ENCODE measurements around the gene M1AP.
A peak's percentile ranks its signal among the peaks of the same experiment; 100 is the strongest.

Gene M1AP

DNA sequence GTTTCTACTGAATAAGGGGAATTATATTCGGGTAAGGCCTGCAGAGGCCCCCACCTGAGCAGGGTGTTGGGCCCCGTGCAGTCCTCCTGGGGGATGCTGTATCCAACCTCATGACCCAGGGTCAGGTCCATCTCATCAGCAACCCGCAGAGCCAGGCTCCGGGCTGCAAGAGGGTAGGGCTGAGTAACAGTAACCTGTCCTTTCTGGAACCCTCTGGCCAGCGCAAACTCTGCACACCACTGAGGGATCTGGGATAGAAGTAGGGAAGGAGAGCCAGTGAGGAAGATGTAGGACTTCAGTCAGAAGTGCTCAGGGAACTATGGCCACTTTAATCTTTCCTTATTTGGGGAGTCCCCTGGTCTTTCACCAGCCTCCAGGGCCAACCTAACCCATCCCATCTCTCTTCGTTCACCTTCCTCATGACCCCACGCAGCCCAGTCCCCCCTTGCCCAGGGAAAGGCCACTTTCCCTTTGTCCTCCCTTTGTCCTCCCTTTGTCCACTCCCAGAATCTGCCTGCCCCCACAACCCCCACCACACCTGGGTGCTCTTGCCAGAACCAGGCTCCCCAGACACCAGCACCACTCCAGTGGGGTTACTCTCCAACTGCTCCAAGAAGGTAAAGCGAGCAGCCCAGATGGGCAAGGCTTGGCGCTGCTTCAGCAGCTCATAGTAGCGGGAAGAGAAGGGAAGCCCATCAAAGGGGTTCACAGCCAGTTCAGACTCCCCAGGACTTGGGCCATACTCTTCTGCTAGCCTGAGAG lies 123.0 kb downstream of the M1AP start:
- DNase-seq (ENCODE audit: low read depth in 2 of 2): no peak

DNA sequence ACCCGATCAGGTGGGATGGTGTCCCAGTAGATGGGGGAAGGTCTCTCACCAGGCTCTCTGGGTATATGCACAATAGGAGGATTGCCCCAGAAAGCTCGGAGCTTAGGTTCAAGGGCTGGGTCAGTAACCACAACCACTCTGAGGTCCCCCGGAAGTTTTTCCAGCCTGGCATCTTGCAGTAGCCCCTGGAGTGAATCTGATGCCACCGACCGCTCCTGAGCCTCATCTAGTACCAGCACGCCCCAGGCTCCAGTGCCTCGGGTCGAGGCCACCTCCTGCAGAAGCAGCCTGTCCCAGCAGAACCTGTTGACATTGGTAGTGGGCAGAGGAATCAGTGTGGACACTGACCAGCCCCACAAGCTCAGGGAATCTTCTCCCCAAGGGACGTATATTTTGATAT lies 124.1 kb downstream of the M1AP start:
- no peak for DNase-seq (ENCODE audit: low read depth in 2 of 2)

DNA sequence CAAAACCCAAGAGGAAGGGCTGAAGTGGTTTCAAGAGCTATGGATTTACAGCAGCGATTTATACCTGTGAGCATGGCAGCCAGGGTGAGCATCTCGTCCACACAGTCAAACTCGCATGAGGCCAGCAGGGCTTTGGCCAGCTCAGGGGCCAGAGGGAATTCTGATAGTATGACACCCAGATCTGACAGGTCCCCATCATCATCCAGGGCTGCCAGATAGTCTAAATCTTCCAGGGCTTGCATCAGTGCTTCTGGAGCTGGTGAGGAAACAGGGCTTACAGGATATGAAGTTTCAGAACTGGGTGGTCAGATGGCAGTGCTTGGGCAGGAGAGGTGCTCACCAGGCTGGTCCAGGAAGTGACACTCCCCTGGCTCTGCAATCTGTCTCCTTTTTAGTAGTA lies 125.6 kb downstream of the M1AP start:
- no peak for DNase-seq (ENCODE audit: low read depth in 2 of 2)

DNA sequence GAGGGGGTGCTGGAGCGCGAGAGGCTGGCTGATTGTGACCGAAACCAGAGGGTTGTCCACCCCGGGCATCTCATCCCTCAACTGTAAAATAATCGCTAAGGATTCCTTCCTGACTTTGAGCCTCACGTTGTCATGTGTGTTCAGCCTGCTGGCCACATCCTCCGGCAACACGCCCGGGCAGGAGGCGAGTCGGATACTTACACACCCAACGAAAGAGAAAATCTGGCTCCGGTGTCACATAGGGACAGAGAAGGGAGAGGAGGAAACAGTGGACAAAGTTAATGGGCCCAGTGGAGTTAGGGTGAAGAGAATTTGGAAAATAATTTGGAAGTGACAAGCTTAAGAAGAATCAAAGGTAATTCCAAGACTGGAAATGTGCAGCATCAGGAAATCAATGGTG lies 131.5 kb downstream of the M1AP start:
- DNase-seq (ENCODE audit: low read depth in 2 of 2): no peak

GRCh38 chr2:74515981-74516633 lies 132.0 kb downstream of the M1AP start:
- peak; percentile 46 to 70 for DNase-seq (ENCODE audit: low read depth in 2 of 2)

GRCh38 chr2:74515271-74515980 lies 132.7 kb downstream of the M1AP start:
- no peak for DNase-seq (ENCODE audit: low read depth in 2 of 2)

DNA sequence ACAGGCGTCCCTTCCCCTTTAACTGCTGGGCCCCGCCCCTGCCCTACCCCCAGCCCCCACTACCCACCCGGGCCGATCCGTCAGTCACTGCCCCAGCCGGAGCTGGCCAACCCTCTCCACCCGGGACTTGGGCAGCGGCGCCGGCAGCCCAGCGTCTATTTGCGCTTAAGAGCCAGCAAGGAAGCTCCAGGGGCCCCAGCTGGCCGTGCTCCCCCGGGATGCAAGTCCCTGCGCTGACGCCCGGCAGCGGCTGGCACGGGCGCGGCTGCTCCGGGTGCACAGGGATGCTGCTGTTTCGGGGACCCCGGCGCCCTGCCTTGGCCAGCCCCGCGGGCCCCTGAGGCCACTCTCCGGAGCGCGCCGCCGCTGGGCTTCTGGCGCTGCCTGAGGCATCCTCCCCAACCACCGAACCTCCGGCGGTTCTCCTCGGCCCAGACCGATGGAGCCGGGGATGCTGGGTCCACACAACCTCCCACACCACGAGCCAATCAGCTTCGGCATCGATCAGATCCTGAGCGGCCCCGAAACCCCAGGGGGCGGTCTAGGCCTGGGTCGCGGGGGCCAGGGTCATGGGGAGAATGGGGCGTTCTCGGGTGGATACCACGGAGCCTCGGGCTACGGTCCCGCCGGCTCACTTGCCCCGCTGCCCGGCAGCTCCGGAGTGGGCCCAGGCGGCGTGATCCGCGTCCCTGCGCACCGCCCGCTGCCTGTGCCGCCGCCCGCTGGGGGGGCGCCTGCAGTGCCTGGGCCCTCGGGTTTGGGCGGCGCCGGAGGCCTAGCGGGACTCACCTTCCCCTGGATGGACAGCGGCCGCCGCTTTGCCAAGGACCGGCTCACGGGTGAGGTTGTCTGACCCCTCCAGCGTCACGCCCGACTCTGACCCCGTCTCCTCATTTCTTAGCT lies 133.5 kb downstream of the M1AP start, which contains the start of gene TLX2:
TLX2 (plus strand) TSS at position 83 of the 903 bp plus-strand sequence; CDS start at position 440, 357 bp downstream.
- DNase-seq (ENCODE audit: low read depth in 2 of 2): no peak

GRCh38 chr2:74513605-74514367 lies 134.3 kb downstream of the M1AP start:
- no peak for DNase-seq (ENCODE audit: low read depth in 2 of 2)

GRCh38 chr2:74512744-74513604 lies 135.2 kb downstream of the M1AP start:
- no peak for DNase-seq (ENCODE audit: low read depth in 2 of 2)

DNA sequence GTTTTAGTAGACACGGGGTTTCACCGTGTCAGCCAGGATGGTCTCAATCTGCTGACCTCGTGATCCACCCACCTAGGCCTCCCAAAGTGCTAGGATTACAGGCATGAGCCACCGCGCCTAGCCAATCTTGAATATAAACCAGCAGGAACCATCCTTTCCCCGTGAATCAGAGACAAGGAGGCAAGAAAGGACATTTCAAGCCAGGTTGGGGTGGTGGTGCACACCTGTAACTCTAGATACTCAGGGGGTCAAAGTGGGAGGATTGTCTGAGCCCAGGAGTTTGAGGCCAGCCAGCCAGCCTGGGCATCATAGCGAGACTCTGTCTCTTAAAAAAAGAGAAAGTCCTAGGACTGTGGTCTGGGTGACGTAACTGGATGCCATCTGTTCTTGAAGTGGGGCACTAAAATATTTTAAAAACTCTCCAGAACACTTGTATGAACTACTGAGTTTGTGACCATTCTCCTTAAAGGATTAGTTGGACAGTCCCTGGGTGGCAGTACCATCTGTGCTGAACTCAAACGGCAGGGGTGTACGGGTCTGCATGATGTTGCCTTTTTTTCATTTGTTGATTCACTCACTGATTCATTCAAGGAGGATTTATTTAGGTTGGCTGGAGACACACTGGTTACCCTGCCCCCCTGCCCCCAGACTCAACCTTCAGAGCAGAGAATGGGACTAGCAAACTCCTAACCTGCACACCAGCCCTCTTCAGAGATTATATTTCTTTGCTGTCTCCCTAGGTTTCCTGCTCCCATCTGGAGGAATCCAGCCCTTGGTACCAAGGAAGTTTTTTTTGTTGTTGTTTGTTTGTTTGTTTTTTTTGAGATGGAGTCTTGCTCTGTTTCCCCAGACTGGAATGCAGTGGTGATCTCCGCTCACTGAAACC lies 136.8 kb downstream of the M1AP start:
- no peak for DNase-seq (ENCODE audit: low read depth in 2 of 2)

DNA sequence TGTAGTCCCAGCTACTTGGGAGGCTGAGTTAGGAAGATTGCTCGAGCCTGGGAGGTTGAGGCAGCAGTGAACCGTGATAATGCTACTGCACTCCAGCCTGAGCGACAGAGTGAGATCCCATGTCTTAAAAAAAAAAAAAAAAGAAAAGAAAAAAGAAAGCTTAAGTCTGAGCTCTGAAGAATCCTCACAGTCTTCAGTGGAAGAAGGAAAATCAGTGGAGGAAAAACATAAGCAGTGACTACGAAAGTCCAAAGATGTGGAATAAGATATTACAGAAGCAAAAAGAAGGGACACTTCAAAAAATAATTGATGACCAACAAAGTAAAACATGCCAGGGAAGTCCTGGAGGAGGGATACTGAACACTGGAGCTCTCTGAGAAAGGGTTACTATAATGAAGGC lies 137.9 kb downstream of the M1AP start:
- no peak for DNase-seq (ENCODE audit: low read depth in 2 of 2)

DNA sequence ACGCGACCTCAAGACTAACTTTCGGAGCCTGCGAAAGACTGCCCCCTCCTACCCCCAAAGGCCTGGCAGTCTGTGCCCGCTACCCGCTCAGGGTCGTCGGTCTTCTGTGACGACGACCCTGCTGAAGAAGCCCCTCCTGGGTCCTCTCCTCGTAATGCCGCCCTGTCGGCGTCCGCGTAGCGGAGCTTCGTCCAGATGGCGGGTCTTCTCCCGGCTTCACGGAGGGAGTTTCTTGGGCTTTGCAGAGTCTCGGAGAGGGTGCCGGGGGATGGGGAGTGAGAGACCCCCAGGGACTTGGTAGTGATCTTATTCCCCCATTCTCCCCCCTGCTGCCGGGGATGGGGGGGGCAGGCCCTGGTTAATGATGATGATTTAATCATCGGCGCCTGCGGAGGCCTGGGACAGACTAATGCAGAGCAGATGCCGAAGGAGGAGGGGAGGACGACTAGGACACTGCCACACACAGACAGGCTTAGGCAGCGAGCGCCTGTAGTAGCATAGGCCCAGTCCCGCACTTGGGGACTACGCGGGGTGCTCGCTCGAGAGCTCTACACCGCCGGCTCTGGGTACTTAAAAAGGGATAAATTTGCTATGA lies 140.1 kb downstream of the M1AP start:
- DNase-seq (ENCODE audit: low read depth in 2 of 2): no peak
